Pancreas (tissue), 10 donors: ENCODE measurements around the gene EVI5. TPM values are rescaled to one million over a fixed set of nuclear protein-coding genes. Genes with fewer than 3 reads are reported as not detected.

ENCODE experiments used
- ATAC-seq, 4 donors: fragments of 200-7000 bp; cut with Tn5 transposase; one replicate each; pipeline versions ENCODE4 v1.8.0 to v1.9.1; 2020; ENCODE audit warnings: mild to moderate bottlenecking in 4 of 4, moderate library complexity in 4 of 4
- DNase-seq, 6 donors: peaks; one replicate each; pipeline ENCODE4 v3.0.0-alpha.2; 2020
- FAIRE-seq: peaks from 2 replicates; lab custom pipeline; 2012; peaks lifted over from hg19 to GRCh38; lab: Jason Lieb, UNC
- H3K27ac ChIP-seq, 4 donors: fragments of 200-600 bp; sonication (generic); 1 replicate in 3 of 4; 2 replicates in 1 of 4; pipeline versions ENCODE4 v1.5.0 to v1.8.0; 2020
- H3K27me3 ChIP-seq, 4 donors: fragments of 200-600 bp; one replicate each; pipeline ENCODE4 v1.8.0; 2021
- H3K36me3 ChIP-seq, 3 donors: fragments of 200-600 bp; sonication (generic) in 1 of 3; one replicate each; pipeline versions ENCODE4 v1.5.0 to v1.8.0; 2020 to 2021
- H3K4me1 ChIP-seq, 3 donors: fragments of 200-600 bp; one replicate each; pipeline ENCODE4 v1.8.0; 2021
- H3K4me3 ChIP-seq, 4 donors: fragments of 200-600 bp; sonication (generic) in 2 of 4; one replicate each; pipeline versions ENCODE4 v1.5.0 to v1.8.0; 2020 to 2021
- H3K9me3 ChIP-seq, 4 donors: fragments of 200-600 bp; one replicate each; pipeline ENCODE4 v1.8.0; 2021
- CTCF ChIP-seq, 4 donors: fragments of 200-600 bp; sonication (generic) in 3 of 4; IDR thresholded peaks; one replicate each; pipeline versions ENCODE4 v1.5.0 to v1.8.0; 2021; ENCODE audit warnings: antibody characterized with exemption in 4 of 4
- WGBS, 2 donors: extraction: QIAGEN DNeasy Blood & Tissue Kit; methylation state at CpG; one replicate each; pipeline ENCODE4 v1.1.7; 2013; 5-methylcytosine and 5-hydroxymethylcytosine counted together
- intact Hi-C, 3 donors: fragments of 100-400 bp; cut with DNase I; formaldehyde crosslinking; loops; one replicate each; pipeline versions ENCODE4 v1.11.1 to v1.14.2; 2022
- polyA plus RNA-seq, 2 donors: library from polyadenylated mRNA; stranded (reverse); fragments of 200-250 nt; gene quantifications; one replicate each; pipeline ENCODE4 v1.2.3, GENCODE V29; 2013
- total RNA-seq, 6 donors: library from RNA; stranded (reverse); fragmentation: NEBNext Ultra II Directional in 4 of 6; extraction: Animal tissue kit (Norgen Biotek cat#: 25700) in 4 of 6; gene quantifications; one replicate each; pipeline versions ENCODE4 v1.2.1 to v1.2.4, GENCODE V29; 2021 to 2023
- donor health status: healthy with polysubstance abuse.
- donor health status: DM: no; HTN: no; CAD: no; lungs with moderate emphysema.
- donor health status: DM: no; HTN: no; CAD: no.
- donor health status: control.
- donor health status: control.
- donor health status: Bipolar disorder and iron deficiency.
- donor health status: DM: yes; HTN: yes; CAD: no.
- donor health status: DM: no; HTN: no; CAD: no.
- donor health status: DM: no; HTN: no; CAD: no.
- donor health status: DM: yes; HTN: yes; CAD: no.

EVI5 gene
- total and polyA plus RNA-seq, 8 donors = 3.3 to 21.7 (median 12.7) TPM

GRCh38 chr1:92494485-92495141 lies 290.3 kb downstream of the EVI5 start:
- no peak for DNase-seq
- WGBS, 2 donors = 77 to 88% methylated on average over 4 of the region's 4 CpGs
- no peak for ATAC-seq
- H3K4me1 ChIP-seq = no peaks in the 10 kb centered on the region
- H3K4me3 ChIP-seq = no peak overlapping the region
- no peaks in the 10 kb centered on the region for H3K27me3 ChIP-seq
- no peak for FAIRE-seq
- no peaks in the 10 kb centered on the region for H3K36me3 ChIP-seq
- TF ChIP-seq CTCF (IDR thresholded peaks at IDR 0.05) = no peak
- intact Hi-C loops = no loop called here
- H3K9me3 ChIP-seq = no peaks in the 10 kb centered on the region
- H3K27ac ChIP-seq = no peak overlapping the region

DNA sequence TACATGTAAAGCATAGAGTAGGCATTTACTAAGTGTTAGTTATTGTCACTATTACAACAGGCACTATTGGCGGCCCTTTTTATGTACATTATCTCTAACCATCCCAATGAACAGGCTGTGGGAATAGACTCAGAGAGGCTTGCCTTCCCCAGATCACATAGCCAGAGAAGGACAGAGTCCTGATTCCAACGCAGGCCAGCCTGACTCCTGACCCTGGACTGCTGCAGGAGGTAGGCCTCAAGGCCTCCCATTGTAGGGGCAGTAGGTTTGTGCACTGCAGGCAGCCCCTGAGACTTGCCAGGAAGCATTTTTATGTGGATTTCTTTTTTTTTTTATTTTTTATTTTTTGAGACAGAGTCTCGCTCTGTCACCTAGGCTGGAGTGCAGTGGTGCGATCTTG lies 291.8 kb downstream of the EVI5 start:
- DNase-seq (no peak), FAIRE-seq (no peak), ATAC-seq (no peak)
- intact Hi-C loops = no loop called here
- Histone ChIP-seq H3K27ac (no peak overlapping the region), H3K9me3 (no peaks in the 10 kb centered on the region), H3K36me3 (no peaks in the 10 kb centered on the region), H3K27me3 (no peaks in the 10 kb centered on the region), H3K4me3 (no peak overlapping the region), H3K4me1 (no peaks in the 10 kb centered on the region)
- 94 to 97% methylated on average over 4 of the region's 4 CpGs for WGBS, 2 donors
- TF ChIP-seq CTCF (IDR thresholded peaks at IDR 0.05) = no peak

DNA sequence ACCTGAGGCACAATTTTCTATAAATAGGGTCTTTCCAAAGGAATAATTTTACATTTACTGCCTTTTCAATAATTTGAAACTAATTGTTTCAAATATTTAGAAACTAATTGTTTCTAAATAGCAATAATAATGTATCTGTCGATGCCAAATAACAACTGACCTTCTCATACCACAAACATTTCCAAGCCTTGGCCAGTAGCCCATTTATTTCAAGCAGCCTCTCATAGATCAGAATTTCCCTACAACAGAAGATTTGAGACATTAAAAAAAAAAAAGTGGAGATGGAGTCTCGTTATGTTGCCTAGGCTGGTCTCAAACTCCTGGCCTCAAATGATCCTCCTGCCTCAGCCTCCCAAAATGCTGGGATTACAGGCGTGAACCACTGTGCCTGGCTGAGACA lies 296.1 kb downstream of the EVI5 start:
- Histone ChIP-seq H3K9me3 (no peaks in the 10 kb centered on the region), H3K4me3 (no peak overlapping the region), H3K27me3 (no peaks in the 10 kb centered on the region), H3K4me1 (no peaks in the 10 kb centered on the region), H3K36me3 (no peaks in the 10 kb centered on the region), H3K27ac (no peak overlapping the region)
- no peak for ATAC-seq
- no peak for DNase-seq
- 74 to 77% methylated on average over 3 of the region's 3 CpGs for WGBS, 2 donors
- TF ChIP-seq CTCF (IDR thresholded peaks at IDR 0.05) = no peak
- intact Hi-C loops = no loop called here
- FAIRE-seq = no peak

DNA sequence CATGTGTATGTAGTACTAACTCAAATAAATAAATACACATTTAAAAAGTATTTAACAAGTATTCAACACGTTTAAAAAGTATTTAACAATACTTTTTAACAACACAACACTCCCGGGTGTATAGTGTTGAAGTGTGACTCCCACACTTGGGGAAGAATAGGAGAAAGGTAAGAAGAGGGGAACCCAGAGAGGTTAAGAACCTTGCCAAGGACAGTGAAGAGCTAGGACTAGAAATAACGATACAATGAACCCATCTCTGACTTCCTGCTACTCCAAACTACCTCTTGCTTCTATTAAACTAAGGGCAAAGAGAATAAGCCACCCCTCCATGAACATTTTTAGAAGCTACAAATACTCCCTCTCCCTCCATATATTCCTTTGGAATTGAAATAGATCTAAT lies 296.5 kb downstream of the EVI5 start:
- ATAC-seq (no peak), FAIRE-seq (no peak), DNase-seq (no peak)
- no peak for TF ChIP-seq CTCF (IDR thresholded peaks at IDR 0.05)
- Histone ChIP-seq H3K27ac (no peak overlapping the region), H3K4me3 (no peak overlapping the region), H3K9me3 (no peaks in the 10 kb centered on the region), H3K4me1 (no peaks in the 10 kb centered on the region), H3K36me3 (no peaks in the 10 kb centered on the region), H3K27me3 (no peaks in the 10 kb centered on the region)
- WGBS, 2 donors = 61 to 64% methylated on average over 3 of the region's 3 CpGs
- intact Hi-C loops = no loop called here

GRCh38 chr1:92487078-92487605 lies 297.8 kb downstream of the EVI5 start:
- TF ChIP-seq CTCF (IDR thresholded peaks at IDR 0.05) = no peak
- Histone ChIP-seq H3K4me3 (peak overlapping the region; percentile 45 to 78 (median 60)), H3K27ac (peak overlapping the region in 3 of 4 donors; percentile 94 to 95 (median 94)), H3K4me1 (peaks cover 0 to 5% (median 0%) of the 10 kb centered on the region in 3 donors), H3K36me3 (no peaks in the 10 kb centered on the region), H3K27me3 (no peaks in the 10 kb centered on the region), H3K9me3 (no peaks in the 10 kb centered on the region)
- no peak for FAIRE-seq
- no peak for DNase-seq
- intact Hi-C loops = no loop called here
- ATAC-seq = no peak
- WGBS, 2 donors = 45 to 54% methylated on average over 7 of the region's 7 CpGs
